Fibroblast of pulmonary artery (primary cell): ENCODE data around the gene DENND4B.
A peak's percentile ranks its signal among the peaks of the same experiment; 100 is the strongest.

Experiments
- DNase-seq: peaks from one replicate; pipeline ENCODE4 v3.0.0-alpha.2; 2010; ENCODE audit warnings: low read depth
- H3K4me3 ChIP-seq: replicated peaks from 2 replicates; pipeline ENCODE4 v1.5.1; 2011; ENCODE audit warnings: low read depth, mild to moderate bottlenecking, control low read depth, low read length, moderate library complexity
- CTCF ChIP-seq: IDR thresholded peaks from 2 replicates; pipeline ENCODE4 v1.5.1; 2011; ENCODE audit warnings: mild to moderate bottlenecking, control low read depth, low read length, inconsistent platforms; ENCODE audit errors: missing control alignments

Gene DENND4B

GRCh38 chr1:153956997-153957715 lies 10.6 kb upstream of the DENND4B start:
- no peak for TF ChIP-seq CTCF
- H3K4me3 ChIP-seq: peak overlapping the region; percentile 68
- DNase-seq: no peak

- no peak for DNase-seq
- no peak for TF ChIP-seq CTCF
- H3K4me3 ChIP-seq: no peak overlapping the region
Observed at GRCh38 chr1:153954826-153955225, 8.3 kb upstream of the DENND4B start.

GRCh38 chr1:153953859-153954365 lies 7.4 kb upstream of the DENND4B start:
- no peak for DNase-seq
- no peak overlapping the region for H3K4me3 ChIP-seq
- TF ChIP-seq CTCF: no peak

DNA sequence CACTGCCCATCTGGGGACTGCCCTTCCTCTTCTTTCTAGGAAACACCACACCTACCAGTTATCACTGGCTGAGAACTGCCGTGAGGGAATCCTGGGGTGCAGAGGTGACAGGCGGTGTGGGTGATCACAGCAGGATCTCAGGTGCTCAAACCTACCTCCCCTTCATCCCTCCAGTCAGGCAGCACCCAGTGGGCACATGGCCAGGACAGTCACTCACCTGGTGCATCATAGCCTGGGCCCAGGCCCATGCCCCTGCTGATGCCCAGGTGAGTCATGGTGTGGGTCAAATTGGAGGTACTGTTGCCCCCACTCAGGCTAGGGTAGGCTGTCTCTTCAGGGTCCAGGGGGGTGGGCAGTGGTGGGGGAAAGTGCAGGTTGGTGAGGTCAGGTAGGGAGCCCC lies 5.3 kb upstream of the DENND4B start:
- no peak overlapping the region for H3K4me3 ChIP-seq
- DNase-seq: no peak
- TF ChIP-seq CTCF: no peak

GRCh38 chr1:153951183-153951582 lies 4.7 kb upstream of the DENND4B start:
- H3K4me3 ChIP-seq: no peak overlapping the region
- no peak for TF ChIP-seq CTCF
- no peak for DNase-seq

DNA sequence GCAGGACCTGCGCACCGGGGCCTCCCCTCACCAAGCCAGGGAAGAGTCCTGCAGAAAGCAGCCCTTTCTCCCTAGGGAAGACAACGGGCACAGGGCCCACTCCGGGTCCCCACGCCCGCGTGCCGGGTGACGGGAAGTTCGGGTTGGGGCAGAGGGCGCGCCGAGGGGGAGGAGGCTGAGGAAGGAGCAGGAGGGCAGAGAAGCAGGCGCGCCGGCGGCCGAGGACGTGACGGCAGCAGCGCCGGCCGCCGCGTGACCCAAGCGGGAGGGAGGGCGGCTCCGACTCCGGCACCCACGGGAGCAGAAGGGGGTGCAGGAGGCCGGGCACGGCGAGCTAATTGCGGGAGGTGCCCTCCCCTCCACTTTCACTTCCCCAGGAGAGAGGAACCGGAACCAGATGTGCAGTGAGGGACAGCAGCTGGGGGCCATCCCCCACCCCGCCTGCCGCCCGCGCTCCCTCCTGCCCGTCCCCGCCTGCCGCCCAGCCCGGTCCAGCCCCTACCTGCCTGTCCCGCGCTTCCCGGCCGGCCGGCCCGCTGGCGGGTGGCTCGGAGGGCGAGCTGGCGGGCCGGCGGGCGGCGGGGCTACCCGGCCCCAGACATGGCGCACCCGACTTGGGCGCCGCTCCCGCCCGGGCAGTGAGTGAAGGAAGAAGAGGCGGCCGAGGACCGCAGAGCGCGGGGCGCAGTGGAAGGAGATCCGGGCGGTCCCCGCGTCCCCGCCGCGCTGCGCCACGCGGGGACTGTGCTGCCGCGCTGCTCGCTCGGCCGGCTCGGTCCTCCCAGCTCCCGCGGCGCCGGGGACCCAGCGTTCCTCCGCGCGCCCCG lies 510 bp downstream of the DENND4B start:
- peak overlapping the region; percentile 75 for H3K4me3 ChIP-seq
- no peak for TF ChIP-seq CTCF
- peak; percentile 78 for DNase-seq
